ENCODE measurements around the gene ZNF418. TPM values are rescaled to one million over a fixed set of nuclear protein-coding genes. Genes with fewer than 3 reads are reported as not detected.

The ZNF418 gene
- total RNA-seq, 4 donors from 2014 or later = 1.9 to 6.4 (median 4.0) TPM

GRCh38 chr19:57961785-57962184 lies 26.6 kb upstream of the ZNF418 start:
- H3K27ac ChIP-seq = no peak overlapping the region
- H3K4me1 ChIP-seq = no peaks in the 10 kb centered on the region
- intact Hi-C loops (cut with DNase I; ENCODE audit: low total_unique reads) (no loop called here), in situ Hi-C loops (cut with MboI; ENCODE audit: low pct_ligation_motif_present in 1 of 4, low pct_unique_long_range_greater_than_20kb in 1 of 4, low sequenced_read_pairs in 3 of 4) (no loop called here)
- peaks cover 0 to 6% (median 0%) of the 10 kb centered on the region in 4 donors for H3K36me3 ChIP-seq
- no peaks in the 10 kb centered on the region for H3K27me3 ChIP-seq
- peaks cover 36 to 96% of the 10 kb centered on the region in 2 donors for H3K9me3 ChIP-seq
- H3K4me3 ChIP-seq = no peak overlapping the region
- no peak for DNase-seq
- WGBS, 2 donors (ENCODE audit: low coverage in 1 of 2) = 20 to 86% methylated on average over 1 of the region's 1 CpG
- TF ChIP-seq POLR2AphosphoS5 (IDR thresholded peaks at IDR 0.05) (no peak), EP300 (IDR thresholded peaks at IDR 0.05; ENCODE audit: low read depth) (no peak), POLR2A (IDR thresholded peaks at IDR 0.05) (no peak), CTCF (IDR thresholded peaks at IDR 0.05) (no peak)

GRCh38 chr19:57954996-57955395 lies 19.8 kb upstream of the ZNF418 start:
- Histone ChIP-seq H3K36me3 (no peaks in the 10 kb centered on the region), H3K9me3 (peaks cover 0 to 36% of the 10 kb centered on the region in 2 donors), H3K27ac (no peak overlapping the region), H3K4me1 (no peaks in the 10 kb centered on the region), H3K4me3 (no peak overlapping the region), H3K27me3 (no peaks in the 10 kb centered on the region)
- WGBS, 2 donors (ENCODE audit: low coverage in 1 of 2) = 80 to 90% methylated on average over 2 to 4 of the region's 4 CpGs
- TF ChIP-seq POLR2A (IDR thresholded peaks at IDR 0.05) = no peak
- TF ChIP-seq POLR2AphosphoS5 (IDR thresholded peaks at IDR 0.05) = no peak
- no peak for TF ChIP-seq CTCF (IDR thresholded peaks at IDR 0.05)
- TF ChIP-seq EP300 (IDR thresholded peaks at IDR 0.05; ENCODE audit: low read depth) = no peak
- in situ Hi-C loops (cut with MboI; ENCODE audit: low pct_ligation_motif_present in 1 of 4, low pct_unique_long_range_greater_than_20kb in 1 of 4, low sequenced_read_pairs in 3 of 4) (no loop called here), intact Hi-C loops (cut with DNase I; ENCODE audit: low total_unique reads) (no loop called here)
- DNase-seq = no peak

GRCh38 chr19:57949702-57950101 lies 14.5 kb upstream of the ZNF418 start:
- Histone ChIP-seq H3K27ac (no peak overlapping the region), H3K4me1 (peaks cover 0 to 10% (median 9%) of the 10 kb centered on the region in 4 donors), H3K9me3 (peaks cover 3 to 11% of the 10 kb centered on the region in 2 donors), H3K27me3 (no peaks in the 10 kb centered on the region), H3K36me3 (no peaks in the 10 kb centered on the region), H3K4me3 (no peak overlapping the region)
- TF ChIP-seq CTCF (IDR thresholded peaks at IDR 0.05) (no peak), POLR2AphosphoS5 (IDR thresholded peaks at IDR 0.05) (no peak), EP300 (IDR thresholded peaks at IDR 0.05; ENCODE audit: low read depth) (no peak), POLR2A (IDR thresholded peaks at IDR 0.05) (no peak)
- no peak for DNase-seq
- 90 to 92% methylated on average over 2 to 12 of the region's 12 CpGs for WGBS, 2 donors (ENCODE audit: low coverage in 1 of 2)
- in situ Hi-C loops (cut with MboI; ENCODE audit: low pct_ligation_motif_present in 1 of 4, low pct_unique_long_range_greater_than_20kb in 1 of 4, low sequenced_read_pairs in 3 of 4) (no loop called here), intact Hi-C loops (cut with DNase I; ENCODE audit: low total_unique reads) (loop anchor here (10.0 kb wide), 1 partner anchor 55 kb away; the partner anchor contains the start of gene ZNF606)

GRCh38 chr19:57949296-57949695 lies 14.1 kb upstream of the ZNF418 start:
- Histone ChIP-seq H3K36me3 (no peaks in the 10 kb centered on the region), H3K27ac (no peak overlapping the region), H3K4me3 (no peak overlapping the region), H3K9me3 (peaks cover 3 to 15% of the 10 kb centered on the region in 2 donors), H3K4me1 (peaks cover 0 to 10% (median 9%) of the 10 kb centered on the region in 4 donors), H3K27me3 (no peaks in the 10 kb centered on the region)
- WGBS, 2 donors (ENCODE audit: low coverage in 1 of 2) = 95% methylated on average over 22 of the region's 24 CpGs; no CpG with 5 or more reads in 1 of the 2 donors
- in situ Hi-C loops (cut with MboI; ENCODE audit: low pct_ligation_motif_present in 1 of 4, low pct_unique_long_range_greater_than_20kb in 1 of 4, low sequenced_read_pairs in 3 of 4) = no loop called here
- no peak for TF ChIP-seq POLR2A (IDR thresholded peaks at IDR 0.05)
- TF ChIP-seq EP300 (IDR thresholded peaks at IDR 0.05; ENCODE audit: low read depth) = no peak
- no peak for TF ChIP-seq CTCF (IDR thresholded peaks at IDR 0.05)
- TF ChIP-seq POLR2AphosphoS5 (IDR thresholded peaks at IDR 0.05) = no peak
- intact Hi-C loops (cut with DNase I; ENCODE audit: low total_unique reads) = loop anchor here (10.0 kb wide), 1 partner anchor 56 kb away; the partner anchor contains the start of gene ZNF606
- DNase-seq = no peak

Measured in transverse colon (tissue), 4 donors.